Ecto neural progenitor cell (in vitro differentiated cells): Measurements from ENCODE around the gene IL2.

ENCODE experiments used
- DNase-seq: peaks from one replicate; pipeline ENCODE4 v3.0.0-alpha.2; 2018; ENCODE audit warnings: low spot score

The IL2 gene

GRCh38 chr4:122456231-122457116 is at the start of gene IL2:
Gene IL2, minus strand, starts transcription at chr4:122456725. Its CDS starts 285 bp downstream, at chr4:122456440.
- no peak for DNase-seq

- no peak for DNase-seq
Observed at GRCh38 chr4:122503214-122503613, 46.7 kb upstream of the IL2 start.

- no peak for DNase-seq
Observed at GRCh38 chr4:122500852-122501501, 44.5 kb upstream of the IL2 start.

GRCh38 chr4:122489061-122489460 is 32.5 kb upstream of the IL2 start:
- no peak for DNase-seq

GRCh38 chr4:122483481-122483880 is 27.0 kb upstream of the IL2 start:
- DNase-seq, result no peak

- no peak for DNase-seq
Observed at GRCh38 chr4:122481766-122482405, 25.4 kb upstream of the IL2 start.

GRCh38 chr4:122480655-122481487 is 24.3 kb upstream of the IL2 start:
- DNase-seq, result no peak

GRCh38 chr4:122479935-122480416 is 23.5 kb upstream of the IL2 start:
- DNase-seq, result no peak

- no peak for DNase-seq
Observed at GRCh38 chr4:122476745-122477144, 20.2 kb upstream of the IL2 start.

GRCh38 chr4:122476126-122476525 is 19.6 kb upstream of the IL2 start:
- DNase-seq, result no peak

- DNase-seq, result no peak
Observed at GRCh38 chr4:122475233-122475632, 18.7 kb upstream of the IL2 start.

- DNase-seq, result no peak
Observed at GRCh38 chr4:122469457-122469856, 12.9 kb upstream of the IL2 start.

- DNase-seq, result no peak
Observed at GRCh38 chr4:122458625-122459024, 2.1 kb upstream of the IL2 start.

- no peak for DNase-seq
Observed at GRCh38 chr4:122453384-122453995, 3.0 kb downstream of the IL2 start.

GRCh38 chr4:122450847-122451246 is 5.7 kb downstream of the IL2 start:
- DNase-seq, result peak; percentile 48

GRCh38 chr4:122434285-122434684 is 22.2 kb downstream of the IL2 start:
- DNase-seq, result no peak

GRCh38 chr4:122431351-122431750 is 25.2 kb downstream of the IL2 start:
- DNase-seq, result no peak

- DNase-seq, result no peak
Observed at GRCh38 chr4:122423246-122423645, 33.3 kb downstream of the IL2 start.

- no peak for DNase-seq
Observed at GRCh38 chr4:122412547-122412946, 44.0 kb downstream of the IL2 start.

GRCh38 chr4:122403861-122404260 is 52.7 kb downstream of the IL2 start:
- no peak for DNase-seq
